AG09309 (cell line): ENCODE results near the gene BNC2.
"Not testable (repeated sequence)": the region's sequence is repeated elsewhere in the genome, so short reads cannot be mapped to it uniquely, and the experiment has no call there.

Experiments used
- DNase-seq: peaks from one replicate; pipeline ENCODE4 v3.0.0-alpha.2; 2010; ENCODE audit warnings: low read depth
- H3K4me3 ChIP-seq: 2 replicates; pipeline ENCODE4 v1.5.1; 2011; ENCODE audit warnings: mild to moderate bottlenecking, low read depth, low read length, moderate library complexity; ENCODE audit not compliant: control insufficient read depth
- CTCF ChIP-seq: IDR thresholded peaks from 2 replicates; pipeline ENCODE4 v1.5.1; 2011; ENCODE audit warnings: mild to moderate bottlenecking, low read depth, low read length, inconsistent platforms; ENCODE audit not compliant: insufficient read depth, control insufficient read depth; ENCODE audit errors: missing control alignments

BNC2 gene

DNA sequence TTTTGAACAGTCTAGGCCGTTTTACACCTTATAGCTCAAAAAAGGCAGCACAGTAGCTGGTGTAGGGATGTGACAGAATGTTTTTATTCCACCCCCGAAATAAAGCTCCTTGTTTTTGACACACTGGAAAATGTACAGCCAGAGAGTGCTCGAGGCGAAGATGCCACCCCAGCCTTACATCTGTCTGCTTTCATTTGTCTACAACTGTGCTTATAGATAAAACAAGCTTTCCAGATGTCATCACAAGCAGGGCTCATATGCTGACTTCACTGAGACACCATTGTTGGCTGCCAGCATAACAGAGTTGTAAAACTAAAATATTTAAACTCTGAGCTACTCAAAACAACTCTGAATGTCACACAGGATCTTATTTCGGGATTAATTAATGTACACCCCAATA lies 386.3 kb downstream of the BNC2 start:
- no peak for DNase-seq
- TF ChIP-seq CTCF, result no peak
- no peak overlapping the region for H3K4me3 ChIP-seq

DNA sequence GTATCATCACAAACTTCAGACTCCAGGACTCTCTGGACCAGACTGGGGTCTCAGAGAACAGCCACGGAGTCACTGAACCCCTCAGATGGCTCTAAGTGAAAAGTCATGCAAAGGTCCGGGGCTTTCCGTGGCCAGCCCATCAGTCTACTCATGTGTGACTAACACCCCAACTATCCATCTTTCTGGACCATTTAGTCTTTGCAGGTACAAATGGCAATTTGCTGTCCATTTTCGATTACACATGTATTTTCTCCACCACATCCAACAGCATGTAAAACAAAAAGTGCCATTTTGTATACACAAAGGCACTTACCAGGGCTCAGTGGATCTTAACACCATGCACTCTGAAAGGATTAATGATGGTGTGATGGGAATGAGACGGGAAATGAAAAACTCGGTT lies 387.7 kb downstream of the BNC2 start:
- TF ChIP-seq CTCF, result no peak
- no peak for DNase-seq
- no peak overlapping the region for H3K4me3 ChIP-seq

DNA sequence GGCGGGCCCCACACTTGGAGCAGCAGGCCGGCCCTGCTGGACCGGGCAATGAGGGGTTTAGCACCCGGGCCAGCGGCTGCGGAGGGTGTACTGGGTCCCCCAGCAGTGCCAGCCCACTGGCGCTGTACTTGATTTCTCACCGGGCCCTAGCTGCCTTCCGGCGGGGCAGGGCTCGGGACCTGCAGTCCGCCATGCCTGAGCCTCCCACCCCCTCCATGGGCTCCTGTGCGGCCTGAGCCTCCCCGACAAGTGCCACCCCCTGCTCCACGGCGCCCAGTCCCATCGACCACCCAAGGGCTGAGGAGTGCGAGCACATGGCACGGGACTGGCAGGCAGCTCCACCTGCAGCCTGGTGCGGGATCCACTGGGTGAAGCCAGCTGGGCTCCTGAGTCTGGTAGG lies 389.9 kb downstream of the BNC2 start:
- not testable (repeated sequence) for H3K4me3 ChIP-seq, DNase-seq

GRCh38 chr9:16475996-16476395 lies 394.5 kb downstream of the BNC2 start:
- H3K4me3 ChIP-seq, result no peak overlapping the region
- no peak for TF ChIP-seq CTCF
- DNase-seq, result no peak

GRCh38 chr9:16475257-16475656 lies 395.2 kb downstream of the BNC2 start:
- no peak overlapping the region for H3K4me3 ChIP-seq
- no peak for DNase-seq
- TF ChIP-seq CTCF, result no peak

DNA sequence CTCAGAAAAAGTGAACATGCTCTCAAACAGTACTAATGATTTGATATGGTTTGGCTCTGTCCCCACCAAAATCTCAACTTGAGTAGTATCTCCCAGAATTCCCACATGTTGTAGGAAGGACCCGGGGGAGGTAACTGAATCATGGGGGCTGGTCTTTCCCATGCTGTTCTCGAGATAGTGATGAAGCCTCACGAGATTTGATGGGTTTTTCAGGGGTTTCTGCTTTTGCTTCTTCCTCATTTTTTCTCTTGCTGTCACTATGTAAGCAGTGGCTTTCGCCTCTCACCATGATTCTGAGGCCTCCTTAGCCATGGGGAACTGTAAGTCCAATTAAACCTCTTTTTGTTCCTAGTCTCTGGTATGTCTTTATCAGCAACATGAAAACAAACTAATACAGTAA lies 401.3 kb downstream of the BNC2 start:
- TF ChIP-seq CTCF, result no peak
- no peak for DNase-seq
- no peak overlapping the region for H3K4me3 ChIP-seq

GRCh38 chr9:16461851-16462250 lies 408.6 kb downstream of the BNC2 start:
- no peak for DNase-seq
- no peak overlapping the region for H3K4me3 ChIP-seq
- TF ChIP-seq CTCF, result no peak
